Tibial nerve (tissue), 3 donors: ENCODE data around the gene TP53I3.

Source experiments
- POLR2A ChIP-seq, 2 donors: fragments of 450-650 bp; IDR thresholded peaks; one replicate each; pipeline ENCODE4 v1.6.1; 2017; ENCODE audit warnings: antibody characterized with exemption in 2 of 2, mild to moderate bottlenecking in 2 of 2, moderate library complexity in 2 of 2
- TF ChIP-seq, protein P1 (sequence below), 5 experiments: fragments of 200-600 bp in 3 of 5; fragments of 450-650 bp in 2 of 5; sonication (generic) in 3 of 5; IDR thresholded peaks; one replicate each; pipeline ENCODE4 v1.5.1; 2016 to 2019; ENCODE audit warnings: antibody characterized with exemption in 5 of 5, mild to moderate bottlenecking in 3 of 5, moderate library complexity in 2 of 5

- TF ChIP-seq, protein P1, sequence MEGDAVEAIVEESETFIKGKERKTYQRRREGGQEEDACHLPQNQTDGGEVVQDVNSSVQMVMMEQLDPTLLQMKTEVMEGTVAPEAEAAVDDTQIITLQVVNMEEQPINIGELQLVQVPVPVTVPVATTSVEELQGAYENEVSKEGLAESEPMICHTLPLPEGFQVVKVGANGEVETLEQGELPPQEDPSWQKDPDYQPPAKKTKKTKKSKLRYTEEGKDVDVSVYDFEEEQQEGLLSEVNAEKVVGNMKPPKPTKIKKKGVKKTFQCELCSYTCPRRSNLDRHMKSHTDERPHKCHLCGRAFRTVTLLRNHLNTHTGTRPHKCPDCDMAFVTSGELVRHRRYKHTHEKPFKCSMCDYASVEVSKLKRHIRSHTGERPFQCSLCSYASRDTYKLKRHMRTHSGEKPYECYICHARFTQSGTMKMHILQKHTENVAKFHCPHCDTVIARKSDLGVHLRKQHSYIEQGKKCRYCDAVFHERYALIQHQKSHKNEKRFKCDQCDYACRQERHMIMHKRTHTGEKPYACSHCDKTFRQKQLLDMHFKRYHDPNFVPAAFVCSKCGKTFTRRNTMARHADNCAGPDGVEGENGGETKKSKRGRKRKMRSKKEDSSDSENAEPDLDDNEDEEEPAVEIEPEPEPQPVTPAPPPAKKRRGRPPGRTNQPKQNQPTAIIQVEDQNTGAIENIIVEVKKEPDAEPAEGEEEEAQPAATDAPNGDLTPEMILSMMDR (IDR thresholded peaks at IDR 0.05), result no peak
- TF ChIP-seq POLR2A (IDR thresholded peaks at IDR 0.05), result no peak
These were observed 12.4 kb downstream of the TP53I3 start for GRCh38 chr2:24072259-24072658.
